CD4-positive, alpha-beta T cell treated with Interleukin-6 for 4 hours (primary cell): ENCODE data around the gene NUDT14.

Experiments used
- DNase-seq: peaks from one replicate; pipeline ENCODE4 v3.0.0-alpha.2; 2020; ENCODE audit warnings: mixed read lengths

The NUDT14 gene

GRCh38 chr14:105172476-105172875 lies 8.6 kb downstream of the NUDT14 start:
- no peak for DNase-seq

GRCh38 chr14:105171004-105171673 lies 10.0 kb downstream of the NUDT14 start:
- DNase-seq: peak; percentile 17

- peak; percentile 58 for DNase-seq
These were observed 11.1 kb downstream of the NUDT14 start for GRCh38 chr14:105169776-105170655.

- peak; percentile 58 for DNase-seq
These were observed 12.1 kb downstream of the NUDT14 start for GRCh38 chr14:105168979-105169507.

GRCh38 chr14:105168496-105168978 lies 12.6 kb downstream of the NUDT14 start, which contains the start of gene JAG2:
TSS of gene JAG2 (minus strand) at chr14:105168776. CDS start at chr14:105168420, 356 bp downstream.
- DNase-seq: peak; percentile 71

GRCh38 chr14:105168093-105168420 lies 13.1 kb downstream of the NUDT14 start:
- DNase-seq: no peak

GRCh38 chr14:105167303-105168092 lies 13.6 kb downstream of the NUDT14 start:
- peak; percentile 20 for DNase-seq

GRCh38 chr14:105166571-105167302 lies 14.4 kb downstream of the NUDT14 start:
- DNase-seq: no peak

- DNase-seq: no peak
These were observed 15.2 kb downstream of the NUDT14 start for GRCh38 chr14:105165761-105166485.

- no peak for DNase-seq
These were observed 15.9 kb downstream of the NUDT14 start for GRCh38 chr14:105165134-105165704.

GRCh38 chr14:105163040-105163742 lies 17.9 kb downstream of the NUDT14 start:
- no peak for DNase-seq

- DNase-seq: no peak
These were observed 18.5 kb downstream of the NUDT14 start for GRCh38 chr14:105162669-105162979.

- no peak for DNase-seq
These were observed 19.0 kb downstream of the NUDT14 start for GRCh38 chr14:105161964-105162668.

GRCh38 chr14:105161309-105161708 lies 19.8 kb downstream of the NUDT14 start:
- DNase-seq: no peak

- DNase-seq: no peak
These were observed 20.3 kb downstream of the NUDT14 start for GRCh38 chr14:105160776-105161175.

- DNase-seq: no peak
These were observed 21.8 kb downstream of the NUDT14 start for GRCh38 chr14:105159344-105159743.

GRCh38 chr14:105158794-105159193 lies 22.3 kb downstream of the NUDT14 start:
- no peak for DNase-seq

- no peak for DNase-seq
These were observed 23.2 kb downstream of the NUDT14 start for GRCh38 chr14:105157872-105158271.

- DNase-seq: no peak
These were observed 24.4 kb downstream of the NUDT14 start for GRCh38 chr14:105156414-105157375.
